NCI-H128 (cell line): ENCODE measurements around the gene IFFO2.

Source experiments
- DNase-seq: peaks from one replicate; lab custom pipeline; 2025; ENCODE audit not compliant: unreplicated experiment; lab: John Stamatoyannopoulos, UW

IFFO2 gene

DNA sequence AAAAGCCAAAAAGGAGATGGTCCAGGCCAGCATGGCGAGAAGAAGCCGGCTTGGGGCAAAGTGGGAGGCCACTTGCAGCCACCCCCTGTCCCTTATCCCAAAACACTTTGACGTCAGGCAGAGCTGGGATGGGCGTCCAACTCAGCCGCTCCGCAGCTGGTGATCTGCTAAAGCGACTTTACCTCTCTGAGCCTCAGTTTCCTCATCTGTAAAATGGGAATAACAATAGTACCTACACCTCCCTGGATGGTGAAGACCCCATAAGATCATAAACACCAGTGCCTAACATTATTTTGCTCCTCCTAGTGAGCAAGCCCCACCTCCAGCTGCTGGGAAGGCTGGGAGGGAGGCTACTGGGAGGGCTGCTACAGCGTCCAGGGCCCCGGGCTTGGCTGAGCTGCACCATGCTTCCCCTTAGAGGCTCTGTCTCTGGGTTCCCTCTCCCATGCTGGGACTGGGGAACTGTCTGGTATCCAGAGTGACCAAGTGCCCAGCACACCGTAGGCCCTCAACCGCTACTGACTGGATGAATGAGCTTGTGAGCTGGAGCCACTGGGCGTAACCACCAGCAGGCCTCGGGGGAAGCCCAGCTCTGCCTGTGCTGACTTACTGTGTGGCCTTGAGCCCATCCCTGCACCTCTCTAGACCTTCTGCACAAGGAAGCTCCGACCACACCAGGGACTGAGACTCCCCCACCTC, 18.3 kb downstream of the IFFO2 start:
- no peak for DNase-seq

DNA sequence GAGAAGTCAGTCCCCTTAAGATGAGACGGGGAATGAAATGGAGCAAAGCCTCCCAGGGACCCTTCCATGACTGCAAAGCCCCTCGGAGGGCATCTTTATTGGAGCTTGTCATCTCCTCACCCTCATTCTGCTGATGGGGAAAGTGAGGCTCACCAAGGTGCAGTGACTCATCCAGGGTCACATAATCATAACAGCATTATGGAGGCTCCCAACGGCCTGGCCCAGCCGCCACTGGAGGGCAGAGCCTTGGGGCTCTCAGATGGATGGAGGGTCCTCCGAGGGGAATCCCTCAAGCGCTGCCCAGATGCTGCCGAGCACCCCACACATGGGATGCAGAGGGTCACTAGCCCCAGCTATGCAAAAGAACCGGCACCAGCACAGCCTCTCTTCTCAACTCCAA, 18.9 kb downstream of the IFFO2 start:
- DNase-seq = no peak

DNA sequence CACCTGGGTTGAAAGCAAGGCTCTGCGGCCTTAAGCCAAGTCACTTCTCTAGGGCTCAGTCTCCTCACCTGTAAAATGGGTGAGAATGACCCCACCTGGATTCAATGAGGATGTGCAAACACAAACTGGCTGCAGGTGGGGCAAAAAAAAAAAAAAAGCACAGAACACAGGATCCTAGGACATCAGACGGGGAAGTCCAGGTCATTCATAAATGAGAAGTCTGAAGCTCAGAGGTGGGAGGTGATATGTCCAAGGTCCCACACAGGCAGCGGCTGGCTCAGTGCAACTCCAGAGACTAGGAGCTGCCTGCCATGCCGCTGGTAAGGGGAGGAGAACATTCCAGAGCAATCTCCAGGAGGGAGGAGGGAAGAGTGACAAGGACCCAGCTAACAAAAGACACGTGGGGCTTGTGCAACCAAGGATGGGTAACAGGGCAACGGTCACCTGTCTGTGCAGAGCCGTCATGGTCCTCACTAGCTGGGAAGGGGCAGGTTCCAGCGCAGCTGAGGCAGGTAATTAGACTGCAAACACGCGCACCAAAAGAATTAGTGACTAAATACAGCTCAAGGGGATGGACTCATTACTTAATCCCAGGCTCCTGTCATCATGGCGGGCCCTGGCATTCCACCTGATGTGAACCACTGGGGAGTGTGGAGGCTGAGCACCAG, 19.5 kb downstream of the IFFO2 start:
- no peak for DNase-seq

DNA sequence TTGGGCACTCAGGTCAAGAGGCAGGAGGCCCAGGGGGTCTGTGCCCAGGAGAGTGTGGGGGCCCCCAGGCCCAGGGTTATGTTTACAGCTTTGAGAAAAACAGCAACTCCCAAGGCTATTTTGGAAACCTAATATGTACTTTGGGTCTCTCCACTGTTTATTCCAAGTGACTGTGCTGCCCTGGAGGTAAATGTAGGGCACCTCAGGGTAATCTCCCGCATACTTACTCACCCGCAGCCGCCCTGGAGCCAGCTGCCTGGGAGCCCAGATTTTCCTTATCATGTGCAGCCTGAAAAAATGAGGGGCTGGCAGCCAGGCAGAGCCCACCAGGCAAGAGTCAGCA, 20.0 kb downstream of the IFFO2 start:
- DNase-seq = no peak

DNA sequence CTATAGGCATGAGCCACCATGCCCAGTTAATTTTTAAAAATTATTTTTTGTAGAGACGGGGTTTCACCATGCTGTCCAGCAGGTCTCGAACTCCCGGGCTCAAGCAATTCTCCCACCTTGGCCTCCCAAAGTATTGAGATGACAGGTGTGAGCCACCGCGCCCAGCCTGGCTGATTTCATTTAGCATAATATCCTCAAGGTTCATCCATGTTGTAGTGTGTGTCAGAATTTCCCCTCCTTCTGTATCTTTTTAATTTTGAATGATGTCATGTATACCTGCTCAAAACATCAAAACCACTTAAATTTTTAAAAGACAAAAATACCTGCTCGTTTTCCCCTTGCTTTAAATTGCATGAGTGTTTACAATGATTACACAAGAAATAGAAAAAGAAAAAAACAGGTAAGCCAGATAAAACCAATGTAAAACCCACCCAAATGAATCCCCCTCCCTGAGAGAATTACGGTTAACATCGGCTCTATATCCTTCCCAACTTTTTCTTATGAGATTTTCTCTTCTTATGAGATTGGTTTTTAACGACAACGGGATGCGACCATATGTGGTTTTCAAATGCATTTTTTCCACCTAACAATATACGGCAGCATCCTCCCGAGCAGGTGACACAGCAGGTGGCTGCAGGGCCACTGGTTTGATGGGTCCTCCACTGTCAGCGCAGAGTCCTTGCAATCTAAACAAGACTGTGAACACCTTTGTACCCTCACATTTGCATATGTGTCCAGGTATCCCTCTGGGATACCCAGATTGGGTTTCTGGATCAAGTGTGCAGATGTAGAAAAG, 22.1 kb downstream of the IFFO2 start:
- no peak for DNase-seq

DNA sequence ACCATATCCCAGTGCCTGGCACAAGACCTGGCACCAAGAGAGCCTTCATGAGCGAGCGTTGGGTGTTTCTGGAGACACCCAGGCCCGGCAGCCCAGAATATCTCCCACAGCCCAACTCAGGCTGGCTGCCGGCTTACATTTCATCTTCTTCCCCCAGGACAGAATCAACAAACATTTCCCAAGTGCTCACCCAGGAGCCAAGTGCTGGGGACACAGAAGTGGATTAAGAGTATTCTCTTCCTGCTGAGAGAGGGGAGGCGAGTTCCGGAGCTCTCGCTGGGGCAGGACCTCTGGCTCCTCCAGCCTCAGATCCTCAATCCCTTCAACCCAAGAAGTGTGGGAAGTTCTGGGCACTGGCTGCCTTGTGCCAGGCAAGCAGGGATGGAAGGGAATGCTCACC, 23.6 kb downstream of the IFFO2 start:
- no peak for DNase-seq

DNA sequence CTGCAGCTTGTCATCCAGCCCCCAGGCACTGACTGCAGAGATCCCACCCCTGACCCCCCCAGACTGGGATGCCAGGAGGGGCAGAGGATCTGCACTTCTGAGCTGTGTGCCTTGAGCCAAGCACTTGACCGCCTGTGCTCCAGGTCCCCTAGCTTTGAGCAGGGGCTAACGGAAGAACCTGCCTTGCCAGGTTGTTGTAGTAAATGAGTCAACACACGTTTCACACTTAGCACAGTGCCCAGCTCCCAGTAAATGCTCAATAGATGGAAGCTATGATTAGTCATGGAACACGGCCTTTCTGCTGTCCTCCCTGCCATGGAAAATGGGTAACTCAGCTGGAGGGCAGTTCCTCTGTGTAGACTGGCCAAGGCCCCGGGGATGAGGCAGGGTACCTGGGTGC, 24.1 kb downstream of the IFFO2 start:
- no peak for DNase-seq

DNA sequence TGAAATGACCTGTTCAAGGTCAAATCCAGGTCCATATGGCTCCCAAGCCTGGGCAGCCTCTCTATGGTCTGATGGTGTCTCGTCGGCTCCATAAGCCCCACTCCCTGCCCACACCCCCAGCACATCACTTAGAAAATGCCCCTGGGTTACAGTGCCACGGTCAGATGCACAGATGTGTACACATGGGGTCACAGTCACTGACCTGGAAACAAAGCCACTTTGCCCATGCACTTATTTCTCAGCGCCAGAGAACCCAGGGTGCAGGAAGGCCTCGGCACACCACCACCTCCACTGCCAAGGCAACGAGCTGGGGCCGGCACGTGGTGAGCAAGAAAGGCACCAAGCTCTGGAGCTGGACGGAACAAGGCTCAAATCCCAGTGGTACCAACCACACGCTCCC, 24.7 kb downstream of the IFFO2 start:
- DNase-seq = no peak

DNA sequence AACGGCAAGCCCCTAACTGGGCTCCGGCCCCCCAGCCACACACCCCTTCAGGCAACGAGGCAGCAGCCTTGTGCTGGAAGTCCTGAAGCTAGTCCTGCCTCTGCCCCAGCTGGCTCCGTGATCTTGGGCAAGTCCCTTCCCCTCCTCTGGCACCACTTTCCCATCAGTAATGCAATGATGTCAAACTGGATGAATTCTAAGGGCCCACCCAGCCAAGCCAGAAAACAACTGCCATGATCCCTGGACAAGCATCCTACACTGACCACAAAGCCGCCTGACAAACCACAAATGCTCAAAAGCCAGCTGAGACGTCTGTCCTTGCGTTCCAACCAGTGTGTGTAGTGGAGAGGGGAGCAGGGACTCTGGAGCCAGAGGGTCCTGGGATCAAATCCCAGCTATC, 26.8 kb downstream of the IFFO2 start:
- DNase-seq = no peak

DNA sequence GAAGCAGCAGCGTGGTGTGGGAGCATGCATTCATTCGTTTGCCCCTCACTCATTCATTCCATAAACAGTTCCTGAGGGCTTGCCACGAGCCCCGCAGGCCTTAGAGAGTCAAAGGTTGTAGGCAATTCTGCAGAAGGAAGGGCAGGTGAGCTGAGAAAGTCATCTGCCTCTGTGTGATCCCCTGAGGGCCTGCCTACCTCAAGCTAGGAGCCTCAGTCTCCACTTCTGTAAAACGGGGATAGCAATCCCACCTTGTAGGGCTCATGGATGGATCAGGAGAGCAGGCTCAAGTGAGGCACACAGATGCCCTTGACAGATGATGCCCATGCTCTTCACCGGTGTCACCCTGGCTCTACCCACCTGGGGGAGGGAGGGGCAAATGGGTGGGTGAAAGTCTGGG, 27.5 kb downstream of the IFFO2 start:
- no peak for DNase-seq

DNA sequence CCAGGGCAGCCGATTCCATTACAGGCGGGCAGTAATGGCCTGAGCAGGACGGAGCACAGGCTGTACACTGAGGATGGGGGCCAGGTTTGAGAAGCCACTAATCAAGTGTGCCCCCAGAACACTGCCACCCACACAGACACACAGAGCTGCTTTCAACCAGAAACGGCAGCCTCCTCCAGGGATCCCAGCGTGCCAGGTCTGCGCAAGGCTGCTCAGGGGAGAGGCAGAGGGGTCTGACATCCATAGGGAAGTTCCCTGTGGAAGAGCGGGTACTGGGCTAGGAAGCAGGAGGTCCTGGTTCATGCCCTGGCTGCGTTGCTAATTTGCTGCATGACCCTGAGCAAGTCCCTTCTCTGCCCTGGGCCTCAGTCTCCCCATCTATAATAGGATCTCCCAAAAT, 28.1 kb downstream of the IFFO2 start:
- no peak for DNase-seq

DNA sequence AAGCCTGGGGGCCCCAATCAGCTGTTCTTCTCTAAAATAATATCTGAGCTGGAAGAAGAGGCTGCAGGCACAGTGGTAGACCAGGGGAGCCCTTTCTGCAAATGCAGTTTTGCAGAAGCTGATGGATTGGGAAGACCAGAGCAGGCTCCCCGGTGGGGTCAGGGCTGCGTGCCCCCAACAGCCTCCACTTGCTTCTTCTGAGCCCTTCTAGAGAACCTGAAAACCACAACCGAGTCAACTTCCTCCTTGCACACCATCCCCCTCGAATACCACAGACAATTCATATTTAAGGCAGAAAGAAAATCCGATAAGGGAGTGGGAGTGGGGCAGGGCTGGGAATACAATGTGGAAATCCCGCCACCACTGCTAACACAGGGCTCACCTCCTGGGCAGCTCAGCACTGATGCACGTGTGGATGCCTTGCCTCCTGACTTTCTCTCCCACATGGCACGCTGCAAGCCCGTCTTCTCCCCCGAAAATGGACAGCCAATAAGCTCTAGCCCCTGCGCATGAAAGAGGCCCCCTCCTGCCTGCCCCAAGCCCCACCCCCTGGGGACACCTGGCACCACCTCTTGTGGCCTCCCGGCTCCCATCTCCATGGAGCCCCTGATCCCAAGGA, 28.7 kb downstream of the IFFO2 start:
- no peak for DNase-seq

DNA sequence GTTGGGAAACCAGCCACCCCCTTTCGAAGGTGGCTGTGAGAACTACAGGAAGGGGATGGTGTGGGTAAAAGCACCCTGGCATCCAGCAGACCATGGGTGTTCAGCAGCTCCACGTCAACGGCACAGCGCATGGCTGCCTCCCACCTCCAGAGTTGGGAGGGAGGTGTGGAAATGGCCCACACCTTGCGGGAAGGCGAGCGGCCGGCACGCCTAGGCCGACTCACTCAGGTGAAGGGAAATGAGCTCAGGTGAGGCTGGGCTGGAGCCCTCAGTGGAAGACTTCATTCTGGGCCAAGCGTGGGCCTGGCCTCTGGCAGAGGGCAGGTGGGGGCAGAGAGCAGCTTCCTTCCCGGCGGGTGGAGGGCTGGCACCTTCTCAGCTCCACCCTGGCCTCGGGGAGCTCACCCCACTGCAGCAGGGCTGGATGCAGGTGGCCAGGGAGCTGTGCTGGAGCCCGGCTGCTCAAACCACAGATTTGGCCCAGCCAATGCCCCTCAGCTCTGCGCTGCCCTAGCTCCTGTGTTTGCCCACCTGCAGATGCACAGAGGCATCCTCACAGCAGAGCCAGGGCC, 29.3 kb downstream of the IFFO2 start:
- DNase-seq = no peak

DNA sequence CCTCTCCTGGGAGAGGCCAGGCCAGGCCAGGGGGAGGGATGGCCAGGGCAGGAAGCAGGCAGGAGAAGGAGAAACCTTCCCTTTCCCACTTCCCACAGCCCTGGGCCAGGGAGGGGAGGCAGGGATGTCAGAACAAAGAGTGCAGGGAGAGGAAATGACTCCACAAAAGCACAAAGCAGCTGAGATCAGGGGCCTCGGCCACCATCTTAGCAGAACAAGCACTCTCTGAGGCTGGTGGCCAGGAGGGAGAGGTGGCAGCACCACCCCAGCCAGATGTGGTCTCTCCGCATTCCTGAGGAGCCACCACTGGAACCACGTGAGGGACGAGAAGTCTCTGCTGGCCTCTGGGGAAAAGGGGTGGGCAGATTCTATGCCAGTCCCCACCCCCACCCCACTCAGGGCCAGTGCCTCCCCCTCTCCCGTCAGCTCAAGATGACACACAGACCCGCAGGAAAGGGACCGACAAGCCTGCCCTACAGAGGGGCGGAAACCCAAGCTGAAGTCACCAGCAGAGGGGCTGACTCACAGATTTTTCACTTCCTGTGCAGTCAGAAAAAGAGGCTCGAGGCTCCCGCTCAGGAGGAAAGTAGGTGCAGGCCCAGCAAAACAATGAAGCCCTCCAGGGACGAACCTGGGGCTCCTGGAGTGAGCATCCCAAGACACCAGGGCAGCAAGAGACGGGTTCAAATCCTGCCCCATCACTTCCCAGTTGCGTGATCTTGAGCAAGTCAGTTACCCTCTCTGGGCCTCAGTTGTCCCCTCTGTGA, 30.0 kb downstream of the IFFO2 start:
- no peak for DNase-seq

DNA sequence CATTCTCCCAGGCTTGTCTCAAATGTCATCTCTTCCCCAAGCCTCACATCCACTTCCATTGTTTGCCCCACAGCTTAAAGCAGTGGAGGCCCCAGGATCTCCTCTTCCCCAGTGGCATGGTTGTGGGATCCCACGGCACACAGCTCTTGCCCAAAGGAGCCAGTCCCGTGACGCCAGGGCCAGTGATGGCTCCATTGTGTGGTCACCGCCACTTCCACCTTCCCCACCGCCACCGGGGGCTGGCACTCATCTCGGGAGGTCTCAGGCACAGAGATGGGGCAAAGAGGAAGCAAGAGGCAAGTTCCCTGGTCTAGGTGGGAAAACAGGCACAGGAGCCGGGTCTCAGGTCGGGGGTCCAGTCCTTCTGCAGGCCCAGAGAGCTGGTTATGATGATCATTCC, 31.2 kb downstream of the IFFO2 start:
- no peak for DNase-seq

DNA sequence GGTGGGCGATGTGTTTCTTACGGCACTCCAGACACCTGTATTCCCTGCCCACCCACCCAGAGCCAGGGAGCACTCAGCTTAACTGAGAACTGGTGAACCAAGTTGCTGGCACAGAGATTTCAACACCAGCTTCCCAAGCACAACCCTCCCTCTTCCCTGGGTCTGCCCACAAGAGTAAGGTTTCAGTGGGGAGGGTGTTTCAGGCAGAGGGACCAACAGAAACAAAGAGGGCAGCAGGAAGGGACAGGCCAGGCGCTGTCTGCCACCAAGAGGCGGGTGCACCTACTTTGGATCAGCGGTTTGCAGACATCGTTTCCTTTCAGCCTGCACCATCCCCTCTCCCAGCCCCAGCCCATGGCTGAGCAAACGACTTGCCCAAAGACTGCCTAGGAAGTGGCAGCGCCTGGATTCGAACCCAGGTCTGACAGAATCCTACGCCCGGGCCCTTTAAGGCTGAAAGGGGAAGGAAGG, 32.2 kb downstream of the IFFO2 start:
- DNase-seq = no peak

DNA sequence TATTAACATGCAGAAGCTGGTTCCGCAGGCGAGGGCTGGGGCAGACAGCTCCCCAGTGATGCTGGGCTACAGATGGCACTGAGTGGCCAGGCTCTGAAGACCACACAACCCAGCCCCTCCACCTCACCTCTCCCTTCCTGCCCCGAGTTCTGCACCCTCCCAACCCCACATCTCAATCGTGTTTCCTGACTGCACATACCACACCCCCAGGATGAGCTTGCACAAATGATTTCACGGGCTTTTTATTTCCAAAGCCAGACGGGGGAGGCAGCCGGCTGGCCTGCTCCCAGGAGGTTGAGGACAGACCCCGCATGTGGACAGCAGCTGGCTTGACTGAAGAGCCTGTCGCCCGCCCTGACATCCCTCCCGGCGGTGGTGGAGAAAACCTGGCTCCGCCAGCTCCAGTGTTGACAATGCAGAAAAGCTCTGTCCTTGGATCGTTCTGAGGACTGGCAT, 32.7 kb downstream of the IFFO2 start:
- DNase-seq = no peak

DNA sequence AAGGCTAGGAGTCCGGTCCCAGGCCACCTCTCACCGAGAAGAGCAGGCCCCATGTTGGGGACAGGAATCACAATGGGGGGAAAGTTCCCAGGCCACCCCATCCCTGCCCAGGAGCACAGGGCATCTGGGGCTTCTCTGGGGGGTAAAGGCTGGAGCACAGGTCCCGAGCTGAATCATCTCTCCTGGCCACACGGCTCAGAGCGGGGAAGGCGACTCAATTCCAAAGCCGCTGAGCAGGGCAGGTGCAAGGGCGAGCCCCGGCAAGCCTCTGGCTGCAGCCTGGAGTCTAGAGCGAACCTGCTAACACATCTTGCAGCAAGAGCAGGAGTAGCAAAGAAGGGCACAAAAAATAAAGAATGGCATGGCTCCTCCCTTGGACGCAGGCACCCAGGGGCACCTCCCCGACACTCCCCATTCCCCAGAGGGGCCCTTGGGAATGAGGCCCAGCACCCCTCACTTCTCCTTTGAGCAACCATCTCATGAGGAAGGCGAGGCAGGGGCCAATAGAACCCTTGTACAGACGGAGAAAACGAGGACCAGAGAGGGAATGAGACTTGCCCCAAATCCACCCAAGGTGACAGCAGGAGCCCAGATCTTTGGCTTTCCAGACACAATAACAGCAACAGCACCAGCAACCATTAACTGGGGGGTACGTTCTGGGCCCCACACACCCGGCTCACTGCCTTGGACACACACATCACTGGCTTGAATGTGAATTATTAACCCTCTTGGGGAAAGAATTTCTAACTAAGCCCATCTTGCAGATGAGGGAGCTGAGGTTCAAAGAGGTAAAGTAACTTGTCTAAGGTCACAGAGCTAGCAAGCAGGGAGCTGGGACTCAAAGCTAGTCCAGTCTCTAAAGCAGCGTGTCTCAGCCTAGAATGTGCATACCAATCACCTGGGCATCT, 33.4 kb downstream of the IFFO2 start:
- no peak for DNase-seq

DNA sequence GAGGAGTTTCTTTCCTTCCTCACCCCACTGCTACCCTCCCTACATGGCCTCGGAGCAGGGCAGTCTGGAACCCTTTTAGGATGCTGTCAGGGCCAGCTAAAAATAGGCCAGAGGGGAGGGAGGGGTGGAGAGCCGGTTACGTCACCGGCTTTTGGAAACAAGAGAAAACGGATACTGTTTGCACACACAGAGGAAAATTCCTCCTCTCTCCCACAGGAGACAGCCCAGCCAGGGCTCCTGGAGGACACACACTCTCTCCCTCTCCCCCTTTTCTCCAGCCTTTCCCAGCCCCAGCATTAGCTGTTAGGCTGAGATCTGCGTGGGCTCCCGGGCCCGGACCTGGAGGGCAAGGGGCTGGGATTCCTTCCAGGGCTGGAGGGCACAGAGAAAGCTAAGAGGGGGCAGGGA, 34.2 kb downstream of the IFFO2 start:
- DNase-seq = no peak
